Left renal pelvis (tissue), 4 donors: Measurements from ENCODE around the gene ARFIP2. TPM values are rescaled to one million over a fixed set of nuclear protein-coding genes. Genes with fewer than 3 reads are reported as not detected.
"Not testable (repeated sequence)": the region's sequence is repeated elsewhere in the genome, so short reads cannot be mapped to it uniquely, and the experiment has no call there.

Experiments
- DNase-seq, 4 donors: peaks; one replicate each; pipeline ENCODE4 v3.0.0-alpha.2; 2013; ENCODE audit warnings: low read depth in 4 of 4, low spot score in 3 of 4
- polyA plus RNA-seq, 4 donors: library from polyadenylated mRNA; unstranded; fragments of 120-200 nt; gene quantifications; one replicate each; pipeline ENCODE4 v1.2.1, GENCODE V29; 2013; ENCODE audit not compliant: insufficient read length in 4 of 4

The ARFIP2 gene
- polyA plus RNA-seq: 10 to 100 TPM; 52.2 to 77.1 (median 66.8) TPM

GRCh38 chr11:6481012-6481923 lies at the start of gene ARFIP2, which contains the start of gene TIMM10B:
Gene ARFIP2, minus strand, starts transcription at chr11:6481331. Its CDS starts 910 bp downstream, at chr11:6480421.
Gene TIMM10B, plus strand, starts transcription at chr11:6481501. Its CDS starts 16 bp downstream, at chr11:6481517.
- peak; percentile 93 to 95 (median 94) for DNase-seq

- no peak for DNase-seq
Measured at GRCh38 chr11:6530848-6531247, 49.7 kb upstream of the ARFIP2 start.

- DNase-seq: no peak
Measured at GRCh38 chr11:6529266-6529665, 48.1 kb upstream of the ARFIP2 start.

GRCh38 chr11:6526411-6527135 lies 45.4 kb upstream of the ARFIP2 start:
- DNase-seq: no peak

- no peak for DNase-seq
Measured at GRCh38 chr11:6523253-6523652, 42.1 kb upstream of the ARFIP2 start.

- DNase-seq: not testable (repeated sequence)
Measured at GRCh38 chr11:6521946-6522345, 40.8 kb upstream of the ARFIP2 start.

- DNase-seq: no peak
Measured at GRCh38 chr11:6520265-6520664, 39.1 kb upstream of the ARFIP2 start.

GRCh38 chr11:6516865-6517264 lies 35.7 kb upstream of the ARFIP2 start:
- DNase-seq: no peak

GRCh38 chr11:6505577-6506240 lies 24.6 kb upstream of the ARFIP2 start:
- DNase-seq: no peak

GRCh38 chr11:6504166-6504565 lies 23.0 kb upstream of the ARFIP2 start:
- no peak for DNase-seq

GRCh38 chr11:6502382-6502781 lies 21.3 kb upstream of the ARFIP2 start:
- no peak for DNase-seq

GRCh38 chr11:6498544-6498943 lies 17.4 kb upstream of the ARFIP2 start:
- DNase-seq: no peak

- no peak for DNase-seq
Measured at GRCh38 chr11:6498121-6498520, 17.0 kb upstream of the ARFIP2 start.

GRCh38 chr11:6497069-6497839 lies 16.1 kb upstream of the ARFIP2 start, which contains the start of gene DNHD1:
Gene DNHD1, plus strand, starts transcription at chr11:6497280. Its CDS starts 936 bp downstream, at chr11:6498216.
- no peak for DNase-seq

- DNase-seq: no peak
Measured at GRCh38 chr11:6489306-6489705, 8.2 kb upstream of the ARFIP2 start.

GRCh38 chr11:6488821-6489220 lies 7.7 kb upstream of the ARFIP2 start:
- DNase-seq: no peak

- DNase-seq: no peak
Measured at GRCh38 chr11:6488342-6488741, 7.2 kb upstream of the ARFIP2 start.

GRCh38 chr11:6486938-6487337 lies 5.8 kb upstream of the ARFIP2 start:
- DNase-seq: no peak

- DNase-seq: no peak
Measured at GRCh38 chr11:6486256-6486655, 5.1 kb upstream of the ARFIP2 start.

- no peak for DNase-seq
Measured at GRCh38 chr11:6485661-6486060, 4.5 kb upstream of the ARFIP2 start.
